HG02642 (cell line): ENCODE measurements around the gene SMG5.

Source experiments
- ATAC-seq: cut with Tn5 transposase; IDR thresholded peaks from one replicate; pipeline ENCODE4 v1.9.1; 2021; ENCODE audit warnings: mild to moderate bottlenecking; ENCODE audit not compliant: unreplicated experiment, poor library complexity

Gene SMG5

GRCh38 chr1:156281693-156282478, 739 bp downstream of the SMG5 start:
- ATAC-seq: no peak

GRCh38 chr1:156281281-156281680, 1.3 kb downstream of the SMG5 start:
- peak; percentile 39 for ATAC-seq

GRCh38 chr1:156279837-156280236, 2.8 kb downstream of the SMG5 start:
- no peak for ATAC-seq

GRCh38 chr1:156276966-156277381, 5.7 kb downstream of the SMG5 start:
- no peak for ATAC-seq

- ATAC-seq: no peak
These were observed 6.1 kb downstream of the SMG5 start for GRCh38 chr1:156276532-156276931.

- no peak for ATAC-seq
These were observed 12.3 kb downstream of the SMG5 start for GRCh38 chr1:156270314-156270713.

GRCh38 chr1:156268336-156268735, 14.3 kb downstream of the SMG5 start:
- ATAC-seq: no peak

GRCh38 chr1:156266051-156266450, 16.6 kb downstream of the SMG5 start:
- ATAC-seq: no peak

GRCh38 chr1:156263288-156263655, 19.4 kb downstream of the SMG5 start:
- ATAC-seq: no peak

- ATAC-seq: no peak
These were observed 20.0 kb downstream of the SMG5 start for GRCh38 chr1:156262461-156263287.

- ATAC-seq: no peak
These were observed 21.7 kb downstream of the SMG5 start for GRCh38 chr1:156260896-156261295.

GRCh38 chr1:156259805-156260204, 22.8 kb downstream of the SMG5 start:
- no peak for ATAC-seq

- no peak for ATAC-seq
These were observed 23.8 kb downstream of the SMG5 start for GRCh38 chr1:156258859-156259258.

- no peak for ATAC-seq
These were observed 24.9 kb downstream of the SMG5 start for GRCh38 chr1:156257711-156258110.

- no peak for ATAC-seq
These were observed 29.0 kb downstream of the SMG5 start for GRCh38 chr1:156253634-156254033.

GRCh38 chr1:156251527-156251926, 31.1 kb downstream of the SMG5 start:
- no peak for ATAC-seq

- ATAC-seq: no peak
These were observed 33.0 kb downstream of the SMG5 start for GRCh38 chr1:156249593-156249992.

GRCh38 chr1:156248323-156248683, 34.3 kb downstream of the SMG5 start:
- ATAC-seq: no peak

GRCh38 chr1:156247460-156248322, 34.9 kb downstream of the SMG5 start, which contains the start of gene PAQR6:
Gene PAQR6, minus strand, starts transcription at chr1:156248056. Its CDS starts 1,325 bp downstream, at chr1:156246731.
- no peak for ATAC-seq

- ATAC-seq: no peak
These were observed 35.7 kb downstream of the SMG5 start for GRCh38 chr1:156246781-156247459.
